Measurements from ENCODE around the gene KLHL21. TPM values are rescaled to one million over a fixed set of nuclear protein-coding genes. Genes with fewer than 3 reads are reported as not detected.

Gene KLHL21
- total and polyA plus RNA-seq, 9 of the 15 experiments (the other 6 are each of a cell fraction or from before 2014, with no cell fraction given): 2.1 to 42.1 (median 17.5) TPM

- TF ChIP-seq ZHX1 (conservative IDR thresholded peaks at IDR 0.05; ENCODE audit: low read length) (no peak), ELK3 (CRISPR knock-in tag; IDR thresholded peaks at IDR 0.05) (no peak), USF1 (CRISPR knock-in tag; IDR thresholded peaks at IDR 0.05) (no peak), SIRT6 (IDR thresholded peaks at IDR 0.05; ENCODE audit: low read depth, low read length) (no peak), SMAD1 (IDR thresholded peaks at IDR 0.05; ENCODE audit: low read depth, low read length, partially characterized antibody) (peak; percentile 54), ZBTB33 (CRISPR knock-in tag; IDR thresholded peaks at IDR 0.05) (no peak), GATAD2A (IDR thresholded peaks at IDR 0.05) (no peak), ZNF639 (CRISPR knock-in tag; conservative IDR thresholded peaks at IDR 0.05 in 1 of 2, IDR thresholded peaks at IDR 0.05 in 1 of 2) (no peak), FIP1L1 (IDR thresholded peaks at IDR 0.05; ENCODE audit: low read depth, low read length, poor library complexity, severe bottlenecking) (no peak), HDAC8 (tag; IDR thresholded peaks at IDR 0.05) (no peak), ZC3H8 (IDR thresholded peaks at IDR 0.05) (no peak), ZNF408 (CRISPR knock-in tag; IDR thresholded peaks at IDR 0.05; ENCODE audit: low read depth) (no peak)
These were observed 6.3 kb downstream of the KLHL21 start (continued) for GRCh38 chr1:6596351-6596750.
